AG08396 (cell line): ENCODE measurements around the gene PSAT1.

Experiments used
- DNase-seq: peaks from one replicate; pipeline ENCODE4 v3.0.0; 2012; ENCODE audit warnings: low spot score, mixed read lengths

PSAT1 gene

GRCh38 chr9:78319197-78320029 lies 22.5 kb downstream of the PSAT1 start:
- no peak for DNase-seq

GRCh38 chr9:78320030-78320693 lies 23.2 kb downstream of the PSAT1 start:
- no peak for DNase-seq

- DNase-seq, result no peak
These were observed 24.1 kb downstream of the PSAT1 start for GRCh38 chr9:78320875-78321496.

GRCh38 chr9:78321505-78321904 lies 24.6 kb downstream of the PSAT1 start:
- no peak for DNase-seq

DNA sequence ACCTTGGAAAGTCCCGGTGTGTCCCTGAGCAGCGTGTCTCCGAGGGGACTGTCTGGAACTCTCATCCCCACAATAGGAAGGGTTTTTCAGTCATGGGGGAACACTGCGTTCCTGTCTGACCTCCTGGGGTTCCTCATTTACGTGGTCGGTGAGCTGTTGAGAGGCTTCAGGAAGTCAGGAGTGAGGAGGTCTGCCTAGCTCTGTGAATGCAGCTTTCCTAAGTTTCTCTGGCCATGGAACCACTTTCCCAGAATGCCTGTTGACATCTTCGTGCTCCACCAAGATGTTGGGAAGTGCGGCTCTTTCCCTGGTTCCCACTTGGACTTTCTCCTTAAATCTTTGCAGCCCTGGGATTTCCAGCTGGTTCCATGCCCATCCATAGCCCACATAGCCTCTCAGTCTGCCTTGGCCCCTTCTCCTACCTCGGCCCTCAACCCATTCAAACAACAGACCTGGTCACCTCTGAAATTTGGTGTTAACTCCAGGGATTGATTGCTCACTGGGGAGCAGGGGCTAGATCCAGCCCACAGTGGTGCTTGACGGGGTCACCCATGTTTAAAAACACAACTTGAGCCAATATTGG lies 27.2 kb downstream of the PSAT1 start:
- DNase-seq, result no peak

- DNase-seq, result no peak
These were observed 27.8 kb downstream of the PSAT1 start for GRCh38 chr9:78324682-78325081.

DNA sequence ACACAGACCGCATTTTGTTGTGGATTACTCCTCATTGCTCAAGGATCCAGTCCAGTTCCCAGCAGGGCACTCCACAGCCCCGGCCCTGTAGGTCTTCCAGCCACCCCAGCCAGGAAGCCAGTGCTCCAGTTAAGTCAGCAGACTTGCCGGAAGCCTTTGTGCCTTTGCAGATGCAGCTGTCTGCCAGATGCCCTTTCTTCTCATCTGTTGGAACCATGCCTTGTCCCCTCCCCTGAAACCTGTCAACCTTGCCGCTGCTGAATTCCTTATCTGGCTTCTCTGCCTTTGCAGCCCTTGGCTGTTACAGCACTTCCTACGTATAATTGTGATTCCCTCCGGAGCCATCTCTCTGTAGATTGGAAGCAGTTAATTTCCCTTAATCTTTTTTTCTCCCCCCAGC lies 28.4 kb downstream of the PSAT1 start:
- DNase-seq, result no peak

DNA sequence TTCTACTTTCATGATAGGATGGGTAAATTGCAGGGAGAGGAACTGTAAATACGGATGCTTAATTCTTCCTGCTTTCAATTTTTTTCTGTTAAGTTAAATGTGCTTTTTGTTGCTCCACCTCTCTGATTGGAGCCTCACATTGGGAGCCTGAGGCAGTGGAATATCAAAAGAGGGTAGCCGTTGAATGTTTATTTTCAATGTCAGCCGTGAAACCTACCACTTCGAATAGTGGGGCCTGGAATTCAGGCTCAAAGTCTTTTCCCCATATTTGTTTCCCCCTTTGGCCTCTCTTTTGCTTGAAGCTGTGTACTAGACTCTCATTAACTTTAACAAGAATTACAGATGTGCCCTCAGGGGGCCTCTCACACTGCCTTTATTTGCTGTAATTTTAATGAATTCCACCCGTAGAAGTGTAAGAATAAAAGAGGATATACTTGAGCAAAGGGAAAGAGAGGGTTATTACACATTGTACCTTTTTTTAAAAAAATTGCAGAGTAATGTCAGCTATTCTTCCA lies 29.0 kb downstream of the PSAT1 start:
- DNase-seq, result no peak

GRCh38 chr9:78326564-78326963 lies 29.6 kb downstream of the PSAT1 start:
- DNase-seq, result no peak

- DNase-seq, result no peak
These were observed 35.5 kb downstream of the PSAT1 start for GRCh38 chr9:78332381-78332780.

- no peak for DNase-seq
These were observed 51.9 kb downstream of the PSAT1 start for GRCh38 chr9:78348848-78349247.

DNA sequence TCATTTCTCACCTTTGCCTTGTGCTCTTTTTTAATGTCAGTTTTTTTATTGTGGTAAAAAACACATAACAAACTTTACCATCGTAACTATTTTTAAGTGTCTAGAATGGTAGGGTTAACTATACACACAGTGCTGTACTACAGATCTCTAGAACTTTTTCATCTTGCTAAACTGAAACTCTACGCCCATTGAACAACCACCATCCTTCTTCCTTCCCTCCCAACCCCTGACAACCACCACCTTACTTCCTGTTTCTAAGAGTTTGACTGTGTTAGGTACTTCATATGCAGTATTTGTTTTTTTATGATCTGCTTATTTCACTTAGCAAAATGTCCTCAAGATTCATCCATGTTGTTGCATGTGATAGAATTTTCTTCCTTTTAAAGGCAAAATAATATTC lies 54.9 kb downstream of the PSAT1 start:
- DNase-seq, result no peak

- DNase-seq, result no peak
These were observed 57.5 kb downstream of the PSAT1 start for GRCh38 chr9:78354324-78354973.

GRCh38 chr9:78354989-78355388 lies 58.1 kb downstream of the PSAT1 start:
- no peak for DNase-seq

DNA sequence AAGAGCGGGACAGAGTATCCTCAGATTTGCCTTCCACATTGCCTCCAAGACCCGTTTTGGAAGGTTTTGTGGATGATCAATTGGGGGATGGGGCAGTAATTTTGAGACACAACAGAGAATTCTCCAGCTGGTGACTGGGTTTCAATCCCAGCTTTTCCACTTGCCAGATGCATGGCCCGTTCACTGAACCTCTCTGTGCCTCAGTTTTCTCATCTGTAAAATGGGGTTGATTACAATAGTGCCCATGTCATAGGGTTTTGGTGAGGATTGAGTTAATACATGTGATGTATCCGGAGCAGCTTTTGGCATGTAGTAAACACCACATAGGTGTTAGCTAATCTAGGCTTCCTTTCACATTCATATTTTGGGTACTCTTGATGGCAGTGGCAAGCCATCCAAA lies 59.7 kb downstream of the PSAT1 start:
- DNase-seq, result no peak

GRCh38 chr9:78357165-78357873 lies 60.4 kb downstream of the PSAT1 start:
- DNase-seq, result no peak

DNA sequence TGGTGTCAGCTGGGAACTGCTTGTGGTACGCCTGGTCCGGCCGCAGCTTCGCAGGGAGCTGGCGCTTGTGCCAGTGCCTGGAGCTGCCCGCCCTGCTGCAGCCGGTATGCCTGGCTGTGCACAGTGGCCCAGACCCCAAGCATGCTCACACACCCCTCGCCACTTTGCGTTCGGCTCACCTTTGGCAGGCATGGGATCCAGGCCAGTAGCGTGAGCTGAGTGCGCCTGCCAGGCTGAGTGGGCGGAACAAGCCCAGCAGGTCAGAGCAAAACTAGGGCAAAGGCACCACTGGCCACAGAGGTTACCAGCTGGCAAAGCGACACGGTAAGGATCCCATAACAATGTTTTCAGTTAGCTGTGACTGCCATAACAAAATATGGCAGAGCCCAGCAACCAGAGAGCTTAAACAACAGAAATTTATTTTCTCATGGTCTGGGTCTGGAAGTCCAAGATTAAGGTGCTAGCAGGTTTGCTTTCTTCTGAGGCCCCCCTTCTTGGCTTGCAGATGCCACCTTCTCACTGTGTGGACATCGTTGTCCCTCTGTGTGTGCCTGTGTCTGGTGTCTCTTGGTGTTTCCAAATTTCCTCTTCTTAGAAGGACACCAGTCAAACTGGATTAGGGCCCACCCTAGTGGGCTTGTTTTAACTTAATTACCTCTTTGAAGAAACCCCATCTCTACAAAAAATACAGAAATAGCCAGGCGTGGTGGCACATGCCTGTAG lies 61.6 kb downstream of the PSAT1 start:
- no peak for DNase-seq

DNA sequence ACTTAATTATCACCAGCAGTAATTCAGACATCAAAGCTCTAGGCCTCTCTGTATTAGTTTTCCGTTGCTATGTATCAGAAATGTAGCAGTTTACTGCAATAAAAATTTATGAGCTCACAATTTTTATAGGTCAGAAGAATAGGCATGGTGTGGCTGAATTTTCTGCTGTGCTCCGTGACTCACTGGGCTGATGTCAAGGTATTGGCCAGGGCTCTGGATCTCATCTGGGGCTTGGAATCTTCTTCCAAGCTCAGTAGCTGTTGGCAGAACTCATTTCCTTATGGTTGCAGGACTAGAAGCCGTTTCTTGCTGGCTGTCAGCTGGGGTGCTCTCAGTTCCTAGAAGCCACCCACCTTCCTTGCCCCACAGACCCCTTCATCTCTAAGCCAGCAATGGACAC lies 66.3 kb downstream of the PSAT1 start:
- peak; percentile 41 for DNase-seq

DNA sequence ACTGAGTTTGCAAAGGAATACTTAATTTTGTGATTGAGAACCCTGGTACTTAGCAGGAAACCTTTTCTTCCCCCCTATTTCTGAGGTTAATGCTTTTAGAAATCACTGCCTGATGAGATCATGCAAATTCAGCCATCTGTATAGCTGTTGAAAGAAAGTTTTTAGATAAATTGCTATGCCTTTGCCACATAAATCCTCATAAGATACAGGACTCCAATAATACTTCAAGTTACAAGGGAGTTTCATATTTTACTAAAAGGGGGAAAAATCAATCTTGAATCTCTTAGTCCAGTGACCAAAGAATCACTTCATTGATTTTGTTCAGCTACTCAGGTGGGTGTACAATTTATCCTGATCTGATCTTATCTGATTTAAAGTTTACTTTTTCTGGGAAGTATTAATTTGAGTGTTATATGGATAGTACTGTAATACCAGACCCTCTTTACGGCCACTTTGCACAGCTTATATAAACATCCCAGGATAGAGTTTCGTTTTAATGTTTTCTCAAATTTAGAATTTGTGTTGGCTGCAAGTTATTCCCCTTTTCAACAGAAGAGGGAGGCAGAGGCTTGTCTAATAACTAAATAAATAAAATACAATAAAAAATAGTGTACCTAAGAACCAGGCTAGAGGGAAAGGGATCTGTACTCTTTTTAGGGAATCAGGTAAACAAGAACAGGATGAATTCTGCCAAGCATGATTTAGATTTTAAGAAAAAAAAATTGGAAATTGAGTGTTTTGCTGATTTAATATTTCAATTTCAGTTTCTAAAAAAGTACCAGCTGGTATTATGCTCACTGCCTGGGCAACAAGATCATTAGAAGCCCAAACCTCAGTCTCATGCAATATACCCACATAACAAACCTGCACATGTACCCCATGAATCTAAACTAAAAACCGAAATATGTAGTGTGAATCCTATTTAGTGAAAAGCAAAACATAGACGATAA lies 69.1 kb downstream of the PSAT1 start:
- DNase-seq, result no peak

DNA sequence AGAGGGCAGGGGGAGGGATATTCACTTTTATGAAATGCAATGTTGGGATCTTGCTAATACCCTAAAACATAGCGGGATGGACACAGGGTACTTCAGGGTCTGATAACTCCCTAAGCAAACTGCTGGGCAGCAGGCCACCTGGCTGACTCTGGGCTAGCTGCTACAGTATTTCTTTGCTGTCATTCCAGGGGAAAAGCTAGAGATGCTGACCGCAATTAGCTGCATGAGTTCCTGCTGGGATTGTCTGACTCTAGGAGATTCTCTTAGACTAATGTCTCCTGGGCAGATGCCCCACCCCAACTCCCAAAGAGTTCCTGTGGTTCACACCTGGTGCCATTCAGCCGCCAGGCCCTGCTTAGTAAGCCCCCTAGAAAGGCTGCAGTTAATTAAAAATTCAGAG lies 69.9 kb downstream of the PSAT1 start:
- DNase-seq, result no peak
